SK-MEL-5 (cell line): ENCODE results near the gene SPSB4. TPM values are rescaled to one million over a fixed set of nuclear protein-coding genes. Genes with fewer than 3 reads are reported as not detected.

Experiments used
- DNase-seq: peaks from one replicate; pipeline ENCODE4 v3.0.0-alpha.2; 2016; ENCODE audit warnings: low read depth, low spot score
- in situ Hi-C: cut with HindIII; loops from 2 replicates; pipeline ENCODE4 v1.10.0; 2016; ENCODE audit warnings: low sequenced_read_pairs, high pct_unique_total_duplicates, low pct_unique_long_range_greater_than_20kb
- total RNA-seq: library from RNA; depleted of rRNA; stranded (reverse); fragments of >200 nt; shearing (Covaris generic); gene quantifications from 2 replicates; pipeline ENCODE4 v1.2.3, GENCODE V29; 2014

SPSB4 gene
- total RNA-seq, 1 experiment from 2014 or later, result 0.08 TPM

- no peak for DNase-seq
- in situ Hi-C loops, result no loop called here
These were observed 16.2 kb downstream of the SPSB4 start for GRCh38 chr3:141067206-141067974.

- in situ Hi-C loops, result no loop called here
- no peak for DNase-seq
These were observed 19.1 kb downstream of the SPSB4 start for GRCh38 chr3:141070229-141070628.

- in situ Hi-C loops, result no loop called here
These were observed 19.7 kb downstream of the SPSB4 start for GRCh38 chr3:141070727-141071357.

GRCh38 chr3:141071681-141072260, 20.6 kb downstream of the SPSB4 start:
- in situ Hi-C loops, result no loop called here
- no peak for DNase-seq

More at GRCh38 chr3:141070727-141071357, 19.7 kb downstream of the SPSB4 start:
- DNase-seq, result no peak

GRCh38 chr3:141072950-141073349, 21.8 kb downstream of the SPSB4 start:
- no peak for DNase-seq
- in situ Hi-C loops, result no loop called here

- in situ Hi-C loops, result no loop called here
- DNase-seq, result no peak
These were observed 22.4 kb downstream of the SPSB4 start for GRCh38 chr3:141073580-141073979.

GRCh38 chr3:141074529-141074928, 23.4 kb downstream of the SPSB4 start:
- DNase-seq, result no peak
- in situ Hi-C loops, result no loop called here

- no peak for DNase-seq
- in situ Hi-C loops, result no loop called here
These were observed 25.1 kb downstream of the SPSB4 start for GRCh38 chr3:141076036-141076773.

GRCh38 chr3:141076797-141077571, 25.8 kb downstream of the SPSB4 start:
- no peak for DNase-seq
- in situ Hi-C loops, result no loop called here

GRCh38 chr3:141077631-141078030, 26.5 kb downstream of the SPSB4 start:
- in situ Hi-C loops, result no loop called here
- no peak for DNase-seq

- in situ Hi-C loops, result no loop called here
- DNase-seq, result no peak
These were observed 27.1 kb downstream of the SPSB4 start for GRCh38 chr3:141078200-141078599.

GRCh38 chr3:141080431-141080830, 29.3 kb downstream of the SPSB4 start:
- in situ Hi-C loops, result no loop called here
- no peak for DNase-seq

- DNase-seq, result no peak
- in situ Hi-C loops, result no loop called here
These were observed 30.1 kb downstream of the SPSB4 start for GRCh38 chr3:141081141-141081795.

- in situ Hi-C loops, result no loop called here
- DNase-seq, result no peak
These were observed 30.9 kb downstream of the SPSB4 start for GRCh38 chr3:141082064-141082463.

GRCh38 chr3:141083226-141083625, 32.1 kb downstream of the SPSB4 start:
- in situ Hi-C loops, result no loop called here
- no peak for DNase-seq

- in situ Hi-C loops, result no loop called here
- no peak for DNase-seq
These were observed 32.9 kb downstream of the SPSB4 start for GRCh38 chr3:141083836-141084649.
